HS-5 (cell line): ENCODE results near the gene CROT.

Source experiments
- DNase-seq: peaks from one replicate; pipeline ENCODE4 v3.0.0-alpha.2; 2012; ENCODE audit warnings: low read depth

The CROT gene

DNA sequence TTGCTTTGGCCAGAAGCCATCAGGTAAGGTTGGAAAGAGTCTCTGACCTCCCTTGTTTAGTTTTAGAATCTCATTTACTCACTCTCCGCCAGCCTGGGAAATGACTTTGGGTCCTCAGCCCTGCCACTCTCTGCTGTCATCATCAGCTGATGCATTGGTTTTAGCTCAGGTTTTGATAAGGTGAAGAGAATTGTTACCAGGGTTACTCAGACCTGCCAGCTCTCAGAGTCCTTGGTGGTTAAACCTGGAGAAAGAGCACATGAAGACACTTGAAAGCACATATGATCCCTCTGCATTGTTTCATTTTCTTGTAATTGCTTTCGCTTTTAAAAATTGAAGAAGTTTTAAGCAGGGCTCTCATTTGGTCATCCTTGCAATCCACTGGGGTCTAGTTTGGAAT is 4.0 kb upstream of the CROT start:
- DNase-seq, result no peak

- DNase-seq, result no peak
Observed at GRCh38 chr7:87342231-87342630, 3.2 kb upstream of the CROT start.

- DNase-seq, result no peak
Observed at GRCh38 chr7:87344446-87344845, 1.0 kb upstream of the CROT start.

DNA sequence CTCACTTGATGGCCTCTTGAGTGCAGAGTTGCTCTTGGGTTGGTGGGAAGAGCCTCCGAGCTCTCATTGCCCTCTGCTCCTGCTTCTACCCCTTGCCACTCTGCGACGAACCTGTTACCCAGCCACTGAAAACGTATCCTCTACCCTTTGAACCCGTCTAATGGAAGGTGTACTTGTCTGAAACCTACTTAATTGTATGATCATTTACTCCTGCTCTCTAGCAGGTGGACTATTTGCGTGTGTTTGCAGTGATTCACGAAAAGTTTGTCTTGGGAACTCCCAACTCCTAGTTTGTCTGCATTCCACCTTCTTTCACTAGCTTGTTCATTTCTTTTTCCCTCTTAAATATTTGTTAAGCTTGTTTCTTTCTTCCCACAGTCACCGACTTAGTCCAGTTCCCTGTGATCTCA is 503 bp downstream of the CROT start:
- no peak for DNase-seq

- no peak for DNase-seq
Observed at GRCh38 chr7:87347207-87347606, 1.7 kb downstream of the CROT start.

- no peak for DNase-seq
Observed at GRCh38 chr7:87347664-87348063, 2.2 kb downstream of the CROT start.

- DNase-seq, result no peak
Observed at GRCh38 chr7:87354749-87355148, 9.3 kb downstream of the CROT start.

DNA sequence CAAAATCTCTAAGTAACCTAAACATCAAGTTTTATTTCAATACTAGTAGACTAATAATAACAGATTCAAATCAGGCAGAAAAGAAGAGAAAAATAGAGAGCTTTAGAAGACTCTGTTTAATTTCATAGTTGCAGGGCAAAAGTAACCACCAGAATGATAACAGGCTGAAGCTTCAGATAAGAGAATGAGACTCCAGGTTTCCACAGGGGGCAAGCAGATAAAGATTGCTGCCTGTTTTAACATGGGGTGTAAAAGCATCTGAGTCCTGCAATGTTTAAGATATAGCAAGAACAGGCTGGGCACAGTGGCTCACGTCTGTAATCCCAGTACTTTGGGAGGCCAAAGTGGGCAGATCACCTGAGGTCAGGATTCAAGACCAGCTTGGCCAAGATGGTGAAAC is 11.0 kb downstream of the CROT start:
- DNase-seq, result no peak

GRCh38 chr7:87359366-87359765 is 13.9 kb downstream of the CROT start:
- peak; percentile 22 for DNase-seq

DNA sequence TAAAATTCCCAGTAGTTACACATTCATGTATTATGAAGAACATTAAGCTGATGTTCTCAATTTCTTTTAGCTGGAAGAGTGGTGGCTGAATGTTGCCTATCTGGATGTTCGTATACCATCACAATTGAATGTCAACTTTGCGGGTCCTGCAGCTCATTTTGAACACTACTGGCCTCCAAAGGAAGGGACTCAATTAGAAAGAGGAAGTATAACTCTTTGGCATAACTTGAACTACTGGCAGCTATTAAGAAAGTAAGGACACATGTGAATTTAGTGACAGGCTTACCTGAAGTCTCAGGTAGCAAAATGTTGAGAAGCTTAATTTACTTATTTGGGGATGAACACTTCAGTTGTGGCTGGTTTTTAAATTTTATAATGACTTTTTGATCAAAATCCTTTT is 15.9 kb downstream of the CROT start:
- no peak for DNase-seq

GRCh38 chr7:87363342-87363741 is 17.9 kb downstream of the CROT start:
- DNase-seq, result no peak

DNA sequence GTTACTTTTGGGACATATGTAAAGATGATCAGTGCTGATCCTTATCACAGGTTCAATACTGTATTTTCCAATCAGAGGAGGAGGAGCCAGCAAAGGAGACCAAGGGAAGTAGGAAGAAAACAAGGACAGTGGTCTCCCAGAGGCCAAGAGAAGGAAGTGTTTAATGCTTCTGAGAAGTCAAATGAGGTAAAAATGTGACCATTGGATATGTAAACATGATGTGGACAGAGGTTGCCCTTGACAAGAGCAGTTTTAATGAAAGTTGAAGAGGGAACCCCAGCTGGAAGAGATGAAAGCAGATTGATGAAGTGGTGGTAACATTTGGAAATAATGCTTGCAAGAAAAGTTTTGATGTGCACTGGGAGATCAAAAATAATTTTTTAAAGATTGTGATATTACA is 18.8 kb downstream of the CROT start:
- no peak for DNase-seq

DNA sequence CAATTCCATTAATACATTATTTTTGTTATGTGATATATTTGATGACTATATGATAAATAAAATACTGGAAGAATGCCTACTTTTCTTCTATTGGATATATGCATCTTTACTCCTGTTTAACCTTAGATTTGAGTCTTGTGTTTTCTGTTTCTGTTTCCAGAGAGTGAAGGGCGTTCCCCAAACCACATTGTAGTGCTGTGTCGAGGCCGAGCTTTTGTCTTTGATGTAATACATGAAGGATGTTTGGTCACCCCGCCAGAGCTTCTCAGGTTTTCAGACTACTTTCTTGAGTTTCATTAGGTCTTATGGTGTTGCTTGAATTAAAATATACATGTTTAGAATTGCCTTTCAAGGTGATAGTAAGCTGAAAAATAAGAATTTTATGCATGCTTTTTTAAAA is 23.8 kb downstream of the CROT start:
- no peak for DNase-seq

DNA sequence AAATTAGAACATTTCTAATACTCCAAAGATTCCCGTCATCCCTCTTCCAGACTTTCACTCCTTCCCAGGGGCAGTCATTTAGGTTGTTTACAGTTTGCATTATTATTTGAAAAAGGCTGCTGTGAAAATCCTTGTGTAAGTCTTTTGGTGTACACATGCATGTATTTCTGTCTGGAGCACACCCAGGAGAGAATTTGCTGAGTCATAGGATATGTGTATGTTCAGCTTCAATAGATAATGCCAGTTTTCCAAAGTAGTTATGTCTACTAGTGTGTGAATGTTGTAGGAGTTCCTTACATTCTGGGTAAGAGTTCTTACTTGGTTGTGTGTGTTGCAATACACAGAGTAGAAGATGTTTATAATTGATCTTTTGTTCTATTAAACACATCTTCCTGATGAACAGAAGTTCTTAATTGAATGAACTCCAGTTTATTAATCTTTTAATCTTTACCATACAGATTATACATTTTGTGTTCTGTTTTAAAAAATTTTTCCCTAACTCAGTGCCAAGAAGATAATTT is 25.3 kb downstream of the CROT start:
- no peak for DNase-seq

DNA sequence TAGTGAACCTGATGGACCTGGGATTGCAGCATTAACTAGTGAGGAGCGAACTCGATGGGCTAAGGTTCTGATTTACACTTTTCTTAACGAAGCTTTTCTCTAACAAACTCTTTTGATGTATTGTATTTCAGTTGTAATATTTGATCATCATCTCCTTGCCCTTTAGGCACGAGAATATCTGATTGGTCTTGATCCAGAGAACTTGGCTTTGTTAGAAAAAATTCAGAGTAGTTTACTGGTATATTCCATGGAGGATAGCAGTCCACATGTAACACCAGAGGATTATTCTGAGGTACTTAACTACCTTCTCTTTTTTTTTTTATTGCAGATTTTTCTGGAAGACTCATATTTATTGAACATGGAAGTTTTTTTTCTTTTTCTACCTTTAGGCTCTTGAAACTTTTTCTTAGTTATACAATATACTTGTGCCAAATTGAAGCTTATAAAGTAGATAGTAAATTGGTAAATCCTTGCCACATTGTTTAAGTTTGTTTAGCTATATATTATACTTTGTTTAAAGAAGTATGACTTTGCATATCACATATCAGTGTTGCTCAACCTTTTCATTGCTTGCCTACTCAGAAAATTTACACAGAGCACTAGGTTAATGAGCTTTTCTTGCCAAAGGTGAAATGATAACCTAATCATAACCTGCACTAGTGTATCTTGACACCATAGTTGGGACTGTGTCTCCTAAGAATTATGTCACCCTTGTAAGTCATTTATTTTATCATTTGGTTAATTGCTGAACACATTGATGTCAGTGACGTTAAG is 30.4 kb downstream of the CROT start:
- no peak for DNase-seq

GRCh38 chr7:87380905-87381304 is 35.4 kb downstream of the CROT start:
- no peak for DNase-seq

GRCh38 chr7:87391020-87391701 is 45.7 kb downstream of the CROT start:
- no peak for DNase-seq

- no peak for DNase-seq
Observed at GRCh38 chr7:87395442-87396020, 50.1 kb downstream of the CROT start.

- DNase-seq, result peak; percentile 22
Observed at GRCh38 chr7:87398446-87398845, 53.0 kb downstream of the CROT start.

DNA sequence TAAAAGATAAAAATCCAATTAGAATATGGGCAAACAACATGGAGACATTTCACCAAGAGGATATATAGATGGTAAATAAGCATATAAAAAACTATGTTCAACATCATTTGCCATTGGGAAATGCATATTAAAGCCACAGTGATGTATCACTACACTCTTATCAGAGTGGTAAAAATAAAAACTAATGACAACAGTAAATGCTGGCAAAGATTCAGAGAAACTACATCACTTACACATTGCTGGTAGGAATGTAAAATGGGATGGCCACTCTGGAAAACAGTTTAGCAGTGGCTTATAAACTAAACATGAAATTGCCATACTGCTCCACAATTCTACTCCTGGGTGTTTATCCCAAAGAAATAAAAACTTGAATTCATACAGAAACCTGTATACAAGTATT is 59.2 kb downstream of the CROT start:
- no peak for DNase-seq

DNA sequence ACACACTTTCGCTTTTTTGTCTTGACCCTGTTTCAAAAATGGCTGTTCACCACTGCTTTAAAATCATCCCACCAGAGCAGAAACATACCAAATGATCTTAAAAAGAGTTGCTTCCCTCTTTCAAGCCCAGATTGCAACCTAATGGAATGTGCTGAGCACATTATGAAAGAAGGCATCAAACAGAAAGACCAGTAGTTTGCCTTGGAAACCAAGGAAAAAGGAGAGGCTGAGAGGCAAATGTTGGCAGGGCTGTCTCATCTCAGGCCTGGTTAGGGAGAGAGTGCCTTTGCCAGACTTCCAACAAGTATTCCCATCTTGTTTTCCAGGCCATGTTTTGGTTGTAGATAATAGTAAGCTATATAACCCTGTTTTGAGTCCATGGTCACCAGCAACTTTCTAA is 65.7 kb downstream of the CROT start:
- no peak for DNase-seq

GRCh38 chr7:87413029-87413428 is 67.6 kb downstream of the CROT start:
- DNase-seq, result no peak
